ENCODE data around the gene MTOR. TPM values are rescaled to one million over a fixed set of nuclear protein-coding genes. Genes with fewer than 3 reads are reported as not detected.
A peak's percentile ranks its signal among the peaks of the same experiment; 100 is the strongest.
"Not testable (repeated sequence)": the region's sequence is repeated elsewhere in the genome, so short reads cannot be mapped to it uniquely, and the experiment has no call there.

The MTOR gene
- total RNA-seq, 4 donors from 2014 or later, result 32.9 to 43.7 (median 39.3) TPM

DNA sequence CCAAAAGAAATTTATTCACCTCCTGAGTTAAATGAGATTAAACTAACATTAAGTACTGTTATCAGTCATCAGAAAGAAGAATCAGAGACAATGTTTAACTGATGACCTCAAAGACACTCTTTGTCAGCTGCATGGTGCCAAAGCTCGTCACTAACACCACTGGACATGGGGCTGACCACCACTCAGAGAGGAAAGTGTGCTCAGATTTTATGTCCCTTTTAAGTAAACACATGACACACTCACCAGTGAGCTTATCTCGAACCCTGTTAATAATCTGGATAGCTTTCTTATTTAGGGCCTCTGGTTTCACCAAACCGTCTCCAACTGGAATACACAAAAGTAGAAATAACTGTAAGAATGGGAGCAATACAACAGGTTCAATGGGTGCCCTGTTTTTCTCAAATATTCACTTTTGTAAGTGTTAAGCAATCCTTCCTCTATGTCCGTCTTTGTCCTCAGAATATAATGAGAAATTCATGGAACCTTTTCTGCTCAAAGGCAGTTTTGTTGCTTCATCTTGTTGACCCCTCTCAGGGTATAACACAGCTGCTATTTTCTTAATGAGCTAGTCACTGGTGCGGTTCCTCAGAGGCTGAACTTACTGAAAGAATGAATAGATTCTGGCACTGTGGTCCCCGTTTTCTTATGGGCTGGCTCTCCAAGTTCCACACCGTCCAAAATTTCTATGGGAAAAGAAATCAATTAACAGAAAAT is 153.1 kb downstream of the MTOR start:
- no peak overlapping the region for H3K27ac ChIP-seq
- peak in 1 of 2 donors; percentile 6 for DNase-seq (ENCODE audit: low spot score in 2 of 2)
- no peaks in the 10 kb centered on the region for H3K27me3 ChIP-seq
- no peaks in the 10 kb centered on the region for H3K9me3 ChIP-seq
- TF ChIP-seq POLR2AphosphoS5 (IDR thresholded peaks at IDR 0.05) (no peak), POLR2A (IDR thresholded peaks at IDR 0.05) (no peak), EP300 (IDR thresholded peaks at IDR 0.05) (no peak)
- TF ChIP-seq, protein P1, sequence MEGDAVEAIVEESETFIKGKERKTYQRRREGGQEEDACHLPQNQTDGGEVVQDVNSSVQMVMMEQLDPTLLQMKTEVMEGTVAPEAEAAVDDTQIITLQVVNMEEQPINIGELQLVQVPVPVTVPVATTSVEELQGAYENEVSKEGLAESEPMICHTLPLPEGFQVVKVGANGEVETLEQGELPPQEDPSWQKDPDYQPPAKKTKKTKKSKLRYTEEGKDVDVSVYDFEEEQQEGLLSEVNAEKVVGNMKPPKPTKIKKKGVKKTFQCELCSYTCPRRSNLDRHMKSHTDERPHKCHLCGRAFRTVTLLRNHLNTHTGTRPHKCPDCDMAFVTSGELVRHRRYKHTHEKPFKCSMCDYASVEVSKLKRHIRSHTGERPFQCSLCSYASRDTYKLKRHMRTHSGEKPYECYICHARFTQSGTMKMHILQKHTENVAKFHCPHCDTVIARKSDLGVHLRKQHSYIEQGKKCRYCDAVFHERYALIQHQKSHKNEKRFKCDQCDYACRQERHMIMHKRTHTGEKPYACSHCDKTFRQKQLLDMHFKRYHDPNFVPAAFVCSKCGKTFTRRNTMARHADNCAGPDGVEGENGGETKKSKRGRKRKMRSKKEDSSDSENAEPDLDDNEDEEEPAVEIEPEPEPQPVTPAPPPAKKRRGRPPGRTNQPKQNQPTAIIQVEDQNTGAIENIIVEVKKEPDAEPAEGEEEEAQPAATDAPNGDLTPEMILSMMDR (IDR thresholded peaks at IDR 0.05), result no peak
- H3K36me3 ChIP-seq, result peaks cover 87% of the 10 kb centered on the region
- no peak overlapping the region for H3K4me3 ChIP-seq
- H3K4me1 ChIP-seq, result no peaks in the 10 kb centered on the region
- WGBS, result 82% methylated on average over 7 of the region's 7 CpGs

DNA sequence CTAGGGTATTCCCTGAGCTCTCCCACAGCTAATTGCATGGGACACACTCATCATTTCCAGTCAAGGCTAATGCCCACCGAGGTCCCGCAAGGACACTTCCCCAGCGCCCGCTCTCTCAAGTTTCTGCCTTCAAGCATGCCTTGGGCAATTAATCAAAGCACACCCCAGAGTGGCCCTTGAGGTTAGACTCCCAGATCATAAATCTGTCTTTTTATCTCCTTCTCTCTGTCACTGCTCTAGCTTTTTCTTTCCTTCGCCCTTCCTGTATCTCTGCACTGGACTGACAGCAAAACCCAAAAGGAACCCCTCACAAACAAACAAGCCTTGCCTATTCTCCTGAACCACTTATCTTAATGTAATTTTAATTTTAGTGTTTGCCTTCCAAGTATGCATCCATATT is 154.8 kb downstream of the MTOR start:
- Histone ChIP-seq H3K4me1 (no peaks in the 10 kb centered on the region), H3K27me3 (no peaks in the 10 kb centered on the region), H3K27ac (no peak overlapping the region), H3K9me3 (no peaks in the 10 kb centered on the region), H3K4me3 (no peak overlapping the region), H3K36me3 (peaks cover 71% of the 10 kb centered on the region)
- 87% methylated on average over 5 of the region's 5 CpGs for WGBS
- TF ChIP-seq POLR2A (IDR thresholded peaks at IDR 0.05), result no peak
- no peak for TF ChIP-seq POLR2AphosphoS5 (IDR thresholded peaks at IDR 0.05)
- no peak for TF ChIP-seq EP300 (IDR thresholded peaks at IDR 0.05)
- TF ChIP-seq, protein P1 (IDR thresholded peaks at IDR 0.05), result no peak
- DNase-seq (ENCODE audit: low spot score in 2 of 2), result peak in 1 of 2 donors; percentile 41

DNA sequence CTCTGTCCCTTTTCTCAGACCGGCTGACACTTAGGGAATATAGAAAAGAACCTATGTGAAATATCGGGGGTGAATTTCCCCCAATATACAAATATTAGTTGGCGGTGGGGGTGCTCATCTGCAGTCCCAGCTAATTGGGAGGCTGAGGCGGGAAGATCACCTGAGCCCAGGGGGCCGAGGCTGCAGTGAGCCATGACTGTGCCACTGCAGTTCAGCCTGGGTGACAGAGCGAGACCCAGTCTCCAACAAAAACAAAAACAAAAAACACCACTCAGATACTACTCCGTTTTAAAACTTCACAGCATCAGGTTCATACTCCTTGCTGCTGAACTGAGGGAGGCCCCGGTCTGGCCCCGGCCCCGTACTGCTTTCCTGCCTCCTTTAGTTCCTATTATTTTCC is 156.8 kb downstream of the MTOR start:
- Histone ChIP-seq H3K27me3 (no peaks in the 10 kb centered on the region), H3K27ac (no peak overlapping the region), H3K4me1 (no peaks in the 10 kb centered on the region), H3K9me3 (no peaks in the 10 kb centered on the region), H3K4me3 (no peak overlapping the region), H3K36me3 (peaks cover 53% of the 10 kb centered on the region)
- peak in 1 of 2 donors; percentile 52 for DNase-seq (ENCODE audit: low spot score in 2 of 2)
- 92% methylated on average over 10 of the region's 10 CpGs for WGBS
- TF ChIP-seq EP300 (IDR thresholded peaks at IDR 0.05) (no peak), POLR2AphosphoS5 (IDR thresholded peaks at IDR 0.05) (no peak), POLR2A (IDR thresholded peaks at IDR 0.05) (no peak)
- TF ChIP-seq, protein P1 (IDR thresholded peaks at IDR 0.05), result no peak

DNA sequence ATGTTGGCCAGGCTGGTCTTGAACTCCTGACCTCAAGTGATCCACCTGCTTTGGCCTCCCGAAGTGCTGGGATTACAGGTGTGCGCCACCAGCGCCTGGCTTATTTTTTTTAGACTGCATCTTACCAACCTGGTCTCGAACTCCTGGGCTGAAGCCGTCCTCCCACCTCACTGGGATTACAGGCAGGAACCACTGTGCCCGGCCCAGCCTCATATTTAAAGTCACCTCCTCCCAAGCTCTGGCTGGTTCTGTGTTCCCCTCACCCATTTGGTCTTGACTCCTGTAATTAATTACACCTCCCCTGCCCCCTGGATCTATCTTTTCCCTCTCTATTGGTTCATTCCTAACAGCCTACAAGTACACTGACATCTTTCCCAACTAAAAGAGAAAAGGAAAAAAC is 161.0 kb downstream of the MTOR start:
- H3K36me3 ChIP-seq, result peaks cover 21% of the 10 kb centered on the region
- H3K27ac ChIP-seq, result no peak overlapping the region
- H3K27me3 ChIP-seq, result no peaks in the 10 kb centered on the region
- 95% methylated on average over 6 of the region's 6 CpGs for WGBS
- no peaks in the 10 kb centered on the region for H3K9me3 ChIP-seq
- peaks cover 17% of the 10 kb centered on the region for H3K4me1 ChIP-seq
- TF ChIP-seq EP300 (IDR thresholded peaks at IDR 0.05), result no peak
- TF ChIP-seq POLR2AphosphoS5 (IDR thresholded peaks at IDR 0.05), result no peak
- no peak for TF ChIP-seq POLR2A (IDR thresholded peaks at IDR 0.05)
- TF ChIP-seq, protein P1 (IDR thresholded peaks at IDR 0.05), result no peak
- DNase-seq (ENCODE audit: low spot score in 2 of 2), result peak in 1 of 2 donors; percentile 24
- H3K4me3 ChIP-seq, result no peak overlapping the region

DNA sequence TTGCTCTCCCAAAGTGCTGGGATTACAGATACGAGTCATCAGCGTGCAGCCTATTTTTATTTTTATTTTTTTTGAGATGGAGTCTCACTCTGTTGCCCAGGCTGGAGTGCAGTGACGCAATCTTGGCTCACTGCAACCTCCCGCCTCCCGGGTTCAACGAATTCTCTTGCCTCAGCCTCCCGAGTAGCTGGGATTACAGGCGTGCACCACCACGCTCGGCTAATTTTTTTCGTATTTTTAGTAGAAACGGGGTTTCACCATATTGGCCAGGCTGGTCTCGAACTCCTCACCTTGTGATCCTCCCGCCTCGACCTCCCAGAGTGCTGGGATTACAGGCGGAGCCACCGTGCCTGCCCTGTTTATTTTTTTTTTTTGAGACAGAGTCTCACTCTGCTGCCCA is 161.5 kb downstream of the MTOR start:
- Histone ChIP-seq H3K4me1 (peaks cover 17% of the 10 kb centered on the region), H3K36me3 (peaks cover 21% of the 10 kb centered on the region)
- H3K27ac ChIP-seq, H3K9me3 ChIP-seq, H3K27me3 ChIP-seq, H3K4me3 ChIP-seq: not testable (repeated sequence)
- WGBS, result 95% methylated on average over 17 of the region's 17 CpGs
- DNase-seq (ENCODE audit: low spot score in 2 of 2), result peak in 1 of 2 donors; percentile 28

Measured in suprapubic skin (tissue), 4 donors.